Posterior cingulate gyrus (tissue), 11 donors: Measurements from ENCODE around the gene IGSF6.
"Not testable (repeated sequence)": the region's sequence is repeated elsewhere in the genome, so short reads cannot be mapped to it uniquely, and the experiment has no call there.

ENCODE experiments used
- DNase-seq, 10 donors: peaks; one replicate each; pipeline versions ENCODE4 v3.0.0 to v3.0.0-alpha.2; 2020 to 2021; ENCODE audit warnings: mixed read lengths in 3 of 10
- intact Hi-C: fragments of 100-400 bp; cut with DNase I; formaldehyde crosslinking; loops from one replicate; pipeline ENCODE4 v1.15.1; 2023

The IGSF6 gene

GRCh38 chr16:21631376-21631775 is 21.0 kb downstream of the IGSF6 start:
- intact Hi-C loops: not testable (repeated sequence)

GRCh38 chr16:21630866-21631265 is 21.5 kb downstream of the IGSF6 start:
- intact Hi-C loops, DNase-seq: not testable (repeated sequence)

More at GRCh38 chr16:21631376-21631775, 21.0 kb downstream of the IGSF6 start:
- not testable (repeated sequence) for DNase-seq

- intact Hi-C loops, DNase-seq: not testable (repeated sequence)
Observed at GRCh38 chr16:21629616-21630539, 22.5 kb downstream of the IGSF6 start.

- intact Hi-C loops: no loop called here
- no peak for DNase-seq
Observed at GRCh38 chr16:21628772-21629171, 23.6 kb downstream of the IGSF6 start.

- intact Hi-C loops: no loop called here
- no peak for DNase-seq
Observed at GRCh38 chr16:21628121-21628726, 24.2 kb downstream of the IGSF6 start.

- no peak for DNase-seq
- intact Hi-C loops: no loop called here
Observed at GRCh38 chr16:21626659-21627277, 25.6 kb downstream of the IGSF6 start.

- no peak for DNase-seq
- intact Hi-C loops: no loop called here
Observed at GRCh38 chr16:21625026-21625425, 27.4 kb downstream of the IGSF6 start.

- no peak for DNase-seq
- intact Hi-C loops: no loop called here
Observed at GRCh38 chr16:21622545-21622944, 29.9 kb downstream of the IGSF6 start.

- intact Hi-C loops: no loop called here
- DNase-seq: no peak
Observed at GRCh38 chr16:21620592-21620991, 31.8 kb downstream of the IGSF6 start.

GRCh38 chr16:21619765-21620425 is 32.5 kb downstream of the IGSF6 start:
- no peak for DNase-seq

GRCh38 chr16:21618281-21618680 is 34.1 kb downstream of the IGSF6 start:
- no peak for DNase-seq
- intact Hi-C loops: no loop called here

More at GRCh38 chr16:21619765-21620425, 32.5 kb downstream of the IGSF6 start:
- intact Hi-C loops: no loop called here

GRCh38 chr16:21617607-21618006 is 34.8 kb downstream of the IGSF6 start:
- intact Hi-C loops: no loop called here

GRCh38 chr16:21614896-21615295 is 37.5 kb downstream of the IGSF6 start:
- intact Hi-C loops: no loop called here
- no peak for DNase-seq

More at GRCh38 chr16:21617607-21618006, 34.8 kb downstream of the IGSF6 start:
- no peak for DNase-seq

- intact Hi-C loops: no loop called here
Observed at GRCh38 chr16:21613781-21614180, 38.6 kb downstream of the IGSF6 start.

GRCh38 chr16:21613361-21613760 is 39.0 kb downstream of the IGSF6 start:
- intact Hi-C loops: no loop called here

More at GRCh38 chr16:21613781-21614180, 38.6 kb downstream of the IGSF6 start:
- no peak for DNase-seq

GRCh38 chr16:21611556-21612384 is 40.6 kb downstream of the IGSF6 start:
- DNase-seq: no peak
- intact Hi-C loops: no loop called here

More at GRCh38 chr16:21613361-21613760, 39.0 kb downstream of the IGSF6 start:
- DNase-seq: no peak

GRCh38 chr16:21611198-21611555 is 41.2 kb downstream of the IGSF6 start:
- no peak for DNase-seq
- intact Hi-C loops: no loop called here

- no peak for DNase-seq
- intact Hi-C loops: no loop called here
Observed at GRCh38 chr16:21610766-21611165, 41.6 kb downstream of the IGSF6 start.

- intact Hi-C loops: no loop called here
- DNase-seq: no peak
Observed at GRCh38 chr16:21610006-21610544, 42.3 kb downstream of the IGSF6 start.
